ENCODE measurements around the gene NPR2.

GRCh38 chr9:35757892-35758275, 33.5 kb upstream of the NPR2 start:
- no peak for TF ChIP-seq ZFX (IDR thresholded peaks at IDR 0.05)
- TF ChIP-seq CTCF (IDR thresholded peaks at IDR 0.05 in 2 of 3, conservative IDR thresholded peaks at IDR 0.05 in 1 of 3; ENCODE audit: borderline replicate concordance in 1 of 3, insufficient read depth in 1 of 3, low read depth in 2 of 3, low read length in 2 of 3): no peak
- TF ChIP-seq REST (IDR thresholded peaks at IDR 0.05; ENCODE audit: low read depth): no peak
- TF ChIP-seq ELF1 (IDR thresholded peaks at IDR 0.05; ENCODE audit: borderline replicate concordance, low read depth): no peak
- TF ChIP-seq RAD21 (IDR thresholded peaks at IDR 0.05; ENCODE audit: low read depth): no peak
- no peak for TF ChIP-seq YY1 (IDR thresholded peaks at IDR 0.05; ENCODE audit: extremely low read depth, insufficient replicate concordance, low read depth, low read length)
- no peak for TF ChIP-seq POLR2A (IDR thresholded peaks at IDR 0.05; ENCODE audit: borderline replicate concordance, extremely low read depth, insufficient read depth, insufficient read length)
- no peak for TF ChIP-seq EZH2phosphoT487 (IDR thresholded peaks at IDR 0.05; ENCODE audit: borderline replicate concordance)
- TF ChIP-seq SIN3A (IDR thresholded peaks at IDR 0.05; ENCODE audit: low read depth): no peak
- TF ChIP-seq ZBTB33 (IDR thresholded peaks at IDR 0.05; ENCODE audit: extremely low read depth, insufficient replicate concordance, low read length): no peak
- TF ChIP-seq EZH2 (IDR thresholded peaks at IDR 0.05): no peak
- no peak for TF ChIP-seq CBX3 (IDR thresholded peaks at IDR 0.05; ENCODE audit: low read depth)
